B cell (primary cell): Measurements from ENCODE around the gene SAA4.

ENCODE experiments used
- EZH2 ChIP-seq: IDR thresholded peaks from 2 replicates; pipeline ENCODE4 v1.6.1; 2012; ENCODE audit warnings: borderline replicate concordance, low read depth, mild to moderate bottlenecking, moderate library complexity, low read length; ENCODE audit not compliant: insufficient read depth, poor library complexity, severe bottlenecking
- TF ChIP-seq, protein P1 (sequence below): fragments of 200-600 bp; IDR thresholded peaks from one replicate; pipeline ENCODE4 v1.8.0; 2022; ENCODE audit warnings: antibody characterized with exemption, mild to moderate bottlenecking

DNA sequence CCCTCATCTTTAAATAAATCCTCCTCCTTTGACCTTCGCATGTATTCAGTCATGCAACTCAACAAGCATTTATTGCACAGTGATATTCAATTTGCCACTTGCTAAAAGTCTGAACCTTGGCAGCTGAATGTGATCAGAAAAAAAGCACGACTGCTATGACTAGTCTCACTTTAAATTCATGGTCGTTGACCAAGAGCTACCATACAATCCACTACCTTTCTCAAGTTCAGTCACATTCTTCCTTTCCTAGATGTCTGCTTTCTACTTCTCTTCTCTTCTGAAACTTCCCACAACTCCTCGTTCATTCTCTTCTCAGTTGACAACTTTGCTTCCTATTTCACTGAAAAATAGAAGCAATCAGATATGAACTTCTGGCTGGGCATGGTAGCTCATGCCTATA is 27.4 kb upstream of the SAA4 start:
- TF ChIP-seq, protein P1, sequence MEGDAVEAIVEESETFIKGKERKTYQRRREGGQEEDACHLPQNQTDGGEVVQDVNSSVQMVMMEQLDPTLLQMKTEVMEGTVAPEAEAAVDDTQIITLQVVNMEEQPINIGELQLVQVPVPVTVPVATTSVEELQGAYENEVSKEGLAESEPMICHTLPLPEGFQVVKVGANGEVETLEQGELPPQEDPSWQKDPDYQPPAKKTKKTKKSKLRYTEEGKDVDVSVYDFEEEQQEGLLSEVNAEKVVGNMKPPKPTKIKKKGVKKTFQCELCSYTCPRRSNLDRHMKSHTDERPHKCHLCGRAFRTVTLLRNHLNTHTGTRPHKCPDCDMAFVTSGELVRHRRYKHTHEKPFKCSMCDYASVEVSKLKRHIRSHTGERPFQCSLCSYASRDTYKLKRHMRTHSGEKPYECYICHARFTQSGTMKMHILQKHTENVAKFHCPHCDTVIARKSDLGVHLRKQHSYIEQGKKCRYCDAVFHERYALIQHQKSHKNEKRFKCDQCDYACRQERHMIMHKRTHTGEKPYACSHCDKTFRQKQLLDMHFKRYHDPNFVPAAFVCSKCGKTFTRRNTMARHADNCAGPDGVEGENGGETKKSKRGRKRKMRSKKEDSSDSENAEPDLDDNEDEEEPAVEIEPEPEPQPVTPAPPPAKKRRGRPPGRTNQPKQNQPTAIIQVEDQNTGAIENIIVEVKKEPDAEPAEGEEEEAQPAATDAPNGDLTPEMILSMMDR = no peak
- no peak for TF ChIP-seq EZH2
